HG03521 (cell line): ENCODE results near the gene DENND1A.
"Not testable (repeated sequence)": the region's sequence is repeated elsewhere in the genome, so short reads cannot be mapped to it uniquely, and the experiment has no call there.

Source experiments
- ATAC-seq: cut with Tn5 transposase; IDR thresholded peaks from one replicate; pipeline ENCODE4 v1.9.1; 2021; ENCODE audit warnings: mild to moderate bottlenecking, moderate library complexity; ENCODE audit not compliant: unreplicated experiment

DENND1A gene

DNA sequence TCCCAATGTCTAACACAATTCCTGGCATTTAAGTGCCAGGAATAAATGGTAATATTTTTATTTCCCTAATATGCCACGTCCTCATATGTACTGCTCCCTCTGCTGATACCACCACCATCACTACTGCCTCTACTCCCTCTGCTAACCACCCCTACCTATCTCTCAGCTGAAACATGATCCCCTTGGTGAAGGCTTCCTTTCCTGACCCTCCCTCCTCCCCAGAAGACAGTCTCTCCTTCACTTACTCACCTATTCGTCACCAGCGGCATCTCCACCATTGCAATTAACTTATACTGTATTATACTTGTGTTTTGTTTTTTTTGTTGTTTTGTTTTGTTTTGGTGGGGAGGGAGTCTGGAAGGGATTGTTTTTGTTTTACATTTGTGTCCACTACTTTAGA lies 4.8 kb downstream of the DENND1A start:
- no peak for ATAC-seq

DNA sequence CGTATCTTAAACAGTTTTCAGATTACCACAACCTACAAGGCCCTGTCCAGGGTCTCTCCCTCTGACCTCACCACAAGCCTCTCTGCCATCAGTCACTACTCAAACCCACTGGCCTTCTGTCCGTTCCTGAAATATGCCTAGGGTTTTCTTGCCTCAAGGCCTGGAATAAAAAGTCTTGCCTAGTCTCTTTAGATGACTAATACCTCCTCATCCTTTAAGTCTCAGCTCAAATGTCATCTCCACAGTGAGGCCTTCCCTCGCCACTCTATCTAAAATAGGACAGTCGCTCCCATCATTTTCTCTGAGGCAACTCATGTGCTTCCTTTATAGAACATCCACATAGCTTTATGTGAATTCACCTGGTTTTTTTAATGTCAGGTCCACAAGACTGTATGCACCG lies 5.2 kb downstream of the DENND1A start:
- ATAC-seq, result no peak

DNA sequence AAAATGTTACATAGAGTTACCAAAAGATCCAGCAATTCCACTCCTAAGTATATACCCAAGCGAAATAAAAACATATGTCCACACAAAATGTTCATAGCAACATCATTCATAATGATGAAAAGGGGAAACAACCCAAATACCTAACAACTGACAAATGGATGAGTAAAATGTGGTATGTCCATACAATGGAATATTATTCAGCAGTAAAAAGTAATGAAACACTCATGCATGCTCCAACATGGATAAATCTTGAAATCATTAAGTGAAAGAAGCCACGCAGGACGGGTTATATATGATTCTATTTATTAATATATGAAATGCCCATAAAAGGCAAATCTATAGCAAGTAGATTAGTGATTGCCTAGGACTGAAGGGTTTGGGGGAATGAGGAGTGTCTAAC lies 6.0 kb downstream of the DENND1A start:
- ATAC-seq, result no peak

DNA sequence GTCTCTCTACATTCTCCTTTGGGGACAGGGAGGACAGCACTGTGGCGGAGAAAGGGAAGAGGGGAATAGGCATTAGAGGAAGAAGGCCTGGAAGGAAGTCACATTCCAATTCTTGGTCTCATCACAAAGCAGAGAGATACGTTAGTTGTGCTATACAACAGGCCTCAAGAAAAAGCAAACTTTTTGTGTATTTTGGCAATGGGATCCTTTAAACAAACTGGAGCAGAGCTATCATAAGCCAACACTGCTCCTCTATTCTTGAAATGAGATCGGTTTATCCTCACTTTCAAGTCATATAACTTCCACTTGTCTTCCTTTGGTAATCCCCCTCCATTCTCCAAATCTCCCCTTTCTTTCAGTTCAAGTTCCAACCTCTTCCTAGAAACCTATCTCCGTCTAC lies 6.5 kb downstream of the DENND1A start:
- no peak for ATAC-seq

DNA sequence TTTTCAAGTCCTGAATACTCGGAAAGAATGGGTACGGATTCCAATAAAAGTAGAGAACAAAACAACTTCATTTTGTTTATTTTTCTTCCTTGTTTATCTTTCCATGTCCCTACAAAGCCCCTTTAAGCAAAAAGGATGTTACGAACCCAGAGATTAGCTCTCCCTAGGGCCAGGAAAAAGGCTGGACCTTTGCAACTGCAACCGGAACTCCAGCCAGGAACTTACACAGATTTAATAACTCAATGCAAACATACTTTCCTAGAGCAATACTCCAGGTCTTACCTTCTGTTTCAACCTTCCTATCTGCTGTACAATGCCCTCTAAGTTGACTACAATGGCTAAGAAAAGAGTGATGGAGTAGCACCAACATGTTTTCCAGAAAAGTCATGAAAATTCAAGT lies 7.0 kb downstream of the DENND1A start:
- ATAC-seq, result no peak

DNA sequence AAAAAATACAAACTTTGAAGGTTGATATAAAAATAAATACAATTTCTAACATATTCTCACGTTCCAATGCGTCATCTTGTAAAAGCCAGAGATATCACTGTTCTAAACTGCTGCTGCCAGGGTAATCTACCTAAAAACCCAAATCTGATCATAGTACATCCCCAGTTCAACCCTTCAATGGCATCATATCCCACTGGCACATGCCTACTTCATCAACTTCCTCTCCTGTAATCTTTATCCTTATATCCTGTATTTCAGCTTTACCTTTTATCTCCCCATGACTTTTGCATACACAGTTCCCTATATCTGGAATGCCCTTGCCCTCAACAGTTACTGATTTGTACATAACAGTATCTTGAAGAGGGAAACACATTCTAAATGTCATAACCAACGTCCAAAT lies 7.5 kb downstream of the DENND1A start:
- ATAC-seq, result no peak

DNA sequence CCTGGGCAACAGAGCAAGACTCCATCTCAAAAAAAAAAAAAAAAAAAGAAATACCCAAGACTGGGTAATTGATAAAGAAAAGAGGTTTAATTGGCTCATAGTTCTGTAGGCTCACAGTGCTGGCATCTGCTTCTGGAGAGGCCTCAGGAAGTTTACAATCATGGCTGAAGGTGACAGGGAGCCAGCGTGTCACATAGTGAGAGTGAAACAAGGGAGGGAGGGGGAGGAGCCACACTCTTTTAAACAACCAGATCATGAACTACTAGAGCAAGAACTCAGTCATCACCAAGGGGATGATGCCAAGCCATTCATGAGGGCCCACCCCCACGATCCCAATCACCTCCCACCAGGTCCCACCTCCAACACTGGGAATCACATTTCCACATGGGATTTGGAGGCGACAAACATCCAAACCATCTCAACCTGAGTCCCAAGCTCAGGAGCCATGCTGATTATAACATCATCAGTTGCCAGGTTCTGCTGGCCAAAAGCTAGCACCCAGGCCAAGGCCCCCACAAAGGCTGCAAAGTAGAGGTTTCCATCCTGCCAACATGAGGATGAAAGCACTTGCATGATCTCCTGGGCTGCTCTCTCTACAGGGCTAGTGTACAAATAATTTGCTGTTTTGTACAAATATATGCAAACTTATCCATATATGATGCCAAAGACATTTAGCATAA lies 15.3 kb downstream of the DENND1A start:
- ATAC-seq, result no peak

DNA sequence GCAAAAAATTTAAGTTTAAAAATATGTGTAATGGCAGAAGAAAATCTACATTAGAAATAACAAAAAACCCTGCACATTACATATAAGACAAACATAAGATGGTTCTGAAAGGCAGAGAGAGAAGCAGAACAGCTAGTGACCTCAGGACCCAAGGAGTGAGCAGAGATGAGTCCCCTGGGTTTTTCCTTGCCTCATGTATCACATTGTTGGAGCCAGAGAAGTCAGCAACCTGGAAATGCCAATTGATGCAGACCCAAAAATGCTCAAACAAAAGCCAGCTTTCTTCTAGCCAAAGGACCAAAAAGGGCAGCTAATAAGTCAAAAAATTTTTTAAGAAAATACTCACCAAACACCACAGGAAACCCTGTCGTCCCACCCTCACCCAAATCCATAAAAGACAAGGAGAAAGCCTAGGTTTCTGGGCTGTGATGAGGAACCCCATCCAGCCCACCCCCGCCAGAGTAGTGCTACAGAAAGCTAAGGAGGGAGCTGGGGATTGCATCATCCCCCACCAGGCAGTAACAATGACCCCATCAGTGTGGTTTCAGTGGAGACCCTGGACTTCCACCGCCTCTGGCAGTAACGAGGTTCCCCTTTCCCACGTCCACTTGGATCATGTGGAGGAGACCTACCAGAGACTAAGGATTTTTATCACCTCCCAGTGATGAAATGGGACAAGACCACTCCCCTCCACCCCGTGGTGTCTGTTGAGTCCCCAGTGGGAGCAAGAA lies 17.6 kb downstream of the DENND1A start:
- no peak for ATAC-seq

DNA sequence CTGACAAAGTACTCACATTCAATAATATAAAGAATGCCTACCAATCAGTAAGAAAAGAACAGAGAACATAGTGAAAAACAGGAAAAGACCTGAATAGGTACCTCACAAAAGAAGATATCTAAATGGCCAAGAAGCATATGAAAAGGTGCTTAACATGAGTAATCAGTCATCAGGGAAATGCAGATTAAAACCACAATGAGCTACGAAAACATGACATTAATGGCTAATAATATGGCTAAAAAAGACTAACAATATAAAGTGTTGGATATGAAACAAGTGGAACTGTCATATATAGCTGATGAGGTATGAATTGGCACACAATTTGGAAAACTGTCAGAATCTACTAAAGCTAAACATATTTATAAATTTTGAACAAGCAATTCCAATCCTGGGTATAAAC lies 18.9 kb downstream of the DENND1A start:
- no peak for ATAC-seq

DNA sequence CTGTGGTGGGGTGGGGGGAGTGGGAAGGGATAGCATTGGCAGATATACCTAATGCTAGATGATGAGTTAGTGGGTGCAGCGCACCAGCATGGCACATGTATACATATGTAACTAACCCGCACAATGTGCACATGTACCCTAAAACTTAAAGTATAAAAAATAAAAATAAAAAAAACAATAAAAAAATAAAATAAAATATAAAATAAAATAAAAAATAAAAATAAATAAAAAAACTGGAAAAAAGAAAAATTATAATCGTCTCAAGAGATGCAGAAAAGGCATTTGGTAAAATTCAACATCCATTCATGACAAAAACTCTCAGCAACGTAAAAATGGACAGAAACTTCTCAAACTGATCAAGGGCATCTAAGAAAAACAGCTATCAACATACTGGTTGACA lies 20.7 kb downstream of the DENND1A start:
- ATAC-seq, result not testable (repeated sequence)

DNA sequence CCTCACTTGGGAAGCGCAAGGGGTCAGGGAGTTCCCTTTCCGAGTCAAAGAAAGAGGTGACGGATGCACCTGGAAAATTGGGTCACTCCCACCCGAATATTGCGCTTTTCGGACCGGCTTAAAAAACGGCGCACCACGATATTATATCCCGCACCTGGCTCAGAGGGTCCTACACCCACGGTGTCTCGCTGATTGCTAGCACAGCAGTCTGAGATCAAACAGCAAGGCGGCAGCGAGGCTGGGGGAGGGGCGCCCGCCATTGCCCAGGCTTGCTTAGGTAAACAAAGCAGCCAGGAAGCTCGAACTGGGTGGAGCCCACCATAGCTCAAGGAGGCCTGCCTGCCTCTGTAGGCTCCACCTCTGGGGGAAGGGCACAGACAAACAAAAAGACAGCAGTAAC lies 26.4 kb downstream of the DENND1A start:
- not testable (repeated sequence) for ATAC-seq

DNA sequence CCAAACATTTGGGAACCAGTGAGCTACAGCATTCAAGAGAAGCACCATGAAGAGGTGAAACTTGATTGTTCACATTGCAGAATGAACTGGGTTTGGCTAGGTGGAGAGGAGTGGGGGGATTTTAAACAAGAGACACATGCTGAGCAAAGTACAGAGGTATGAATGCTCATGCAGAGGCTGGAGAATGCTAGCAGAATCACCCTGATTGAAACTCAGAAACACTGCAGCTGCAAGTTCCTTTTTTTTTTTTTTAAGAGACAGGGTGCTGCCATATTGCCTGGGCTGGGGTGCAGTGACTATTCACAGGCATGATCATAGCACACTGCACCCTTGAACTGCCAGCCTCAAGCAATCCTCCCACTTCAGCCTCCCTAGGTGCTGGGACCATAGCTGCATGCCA lies 35.1 kb downstream of the DENND1A start:
- ATAC-seq, result no peak

DNA sequence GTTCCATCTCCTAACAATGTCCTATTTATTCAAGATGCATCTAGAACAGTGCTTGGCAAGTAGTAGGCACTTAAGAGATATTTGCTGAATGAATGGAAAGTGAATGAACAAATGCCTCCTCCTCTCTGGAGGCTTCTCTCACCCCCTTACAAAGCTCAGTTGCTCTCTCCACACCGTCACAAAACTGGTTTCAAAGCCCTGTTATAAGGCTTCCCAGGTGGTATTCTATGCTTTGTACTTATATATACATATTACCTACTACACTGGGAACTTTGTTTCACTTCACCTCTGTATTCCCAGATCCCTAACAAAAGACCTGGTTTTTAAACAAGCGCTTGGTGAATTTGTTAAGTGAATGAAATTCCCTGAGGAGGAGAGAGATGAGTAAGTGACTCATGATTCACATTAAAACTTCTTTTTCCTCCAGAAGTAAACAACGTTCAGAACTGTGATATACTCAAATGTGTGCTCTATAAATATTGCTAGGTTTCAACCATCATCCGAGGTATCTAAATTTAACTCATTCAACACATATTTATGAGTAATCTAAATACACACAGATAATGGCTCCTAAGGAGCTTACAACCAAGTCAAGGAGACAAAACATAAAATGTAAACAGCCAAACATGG lies 36.0 kb downstream of the DENND1A start:
- no peak for ATAC-seq

DNA sequence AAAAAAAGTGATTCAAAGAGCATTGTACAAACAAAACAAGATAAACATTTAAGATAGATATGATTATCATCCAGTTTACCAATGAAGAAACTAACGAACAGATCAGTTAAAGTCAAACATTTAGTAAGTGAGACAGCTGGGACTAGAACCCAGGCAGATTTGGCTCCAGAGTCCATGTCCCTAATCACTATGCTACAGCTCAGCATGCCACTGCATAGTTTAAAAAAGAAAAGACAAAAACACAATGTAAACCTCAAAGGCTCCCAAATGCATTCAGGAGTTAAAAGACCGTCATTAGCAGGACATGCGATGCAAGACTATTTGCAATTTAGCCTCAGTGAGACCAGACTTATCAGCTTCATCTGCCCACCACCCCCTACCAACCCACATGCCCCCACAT lies 36.8 kb downstream of the DENND1A start:
- no peak for ATAC-seq

DNA sequence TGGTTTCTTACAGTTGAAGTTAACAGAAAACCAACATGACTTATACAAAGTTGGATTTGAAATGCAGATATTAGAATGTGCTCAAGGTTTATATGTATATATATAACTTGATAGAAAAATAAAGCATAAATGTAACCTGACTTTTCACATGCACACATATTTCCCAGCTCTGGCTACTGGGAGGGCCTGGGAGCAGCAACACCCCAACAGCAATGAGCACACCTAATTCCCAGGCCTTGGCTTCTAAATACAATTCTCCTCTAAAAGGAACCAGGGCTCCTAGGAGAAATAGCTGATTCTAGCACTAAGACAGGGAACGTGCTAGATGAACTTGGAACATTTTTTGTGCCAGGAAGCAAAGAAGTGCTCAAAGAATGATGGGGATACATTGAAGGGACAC lies 42.1 kb downstream of the DENND1A start:
- ATAC-seq, result no peak

DNA sequence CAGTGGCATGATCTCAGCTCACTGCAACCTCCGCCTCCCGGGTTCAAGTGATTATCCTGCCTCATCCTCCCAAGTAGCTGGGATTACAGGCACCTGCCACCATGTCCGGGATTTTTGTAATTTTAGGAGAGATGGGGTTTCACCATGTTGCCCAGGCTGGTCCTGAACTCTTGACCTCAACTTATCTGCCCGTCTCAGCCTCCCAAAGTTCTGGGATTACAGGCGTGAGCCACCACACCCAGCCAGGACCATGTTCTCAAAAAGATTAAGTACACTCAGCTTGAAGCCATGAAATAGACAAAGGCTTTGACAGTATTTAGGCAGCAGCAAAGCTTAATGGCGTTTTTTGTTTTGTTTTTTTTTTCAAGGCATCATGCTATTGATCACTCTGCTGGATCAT lies 44.1 kb downstream of the DENND1A start:
- not testable (repeated sequence) for ATAC-seq

DNA sequence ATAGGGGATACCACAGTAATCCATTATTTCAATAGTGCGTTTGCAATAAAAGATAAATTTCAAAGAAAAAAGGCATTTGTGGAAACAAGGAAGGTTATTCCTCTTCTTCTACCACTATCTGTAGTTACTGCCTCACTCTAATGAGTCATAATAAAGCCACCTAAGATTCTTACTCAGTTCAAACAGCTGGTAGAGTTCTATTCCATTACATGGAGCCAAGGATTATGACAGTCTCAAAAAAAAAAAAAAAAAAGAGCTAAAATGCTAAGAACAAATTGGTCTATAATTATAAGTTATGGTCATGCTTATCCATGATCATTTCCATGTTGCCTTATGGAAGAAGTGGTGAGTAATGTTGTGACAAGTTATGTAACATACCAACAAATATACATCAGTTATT lies 46.3 kb downstream of the DENND1A start:
- no peak for ATAC-seq

DNA sequence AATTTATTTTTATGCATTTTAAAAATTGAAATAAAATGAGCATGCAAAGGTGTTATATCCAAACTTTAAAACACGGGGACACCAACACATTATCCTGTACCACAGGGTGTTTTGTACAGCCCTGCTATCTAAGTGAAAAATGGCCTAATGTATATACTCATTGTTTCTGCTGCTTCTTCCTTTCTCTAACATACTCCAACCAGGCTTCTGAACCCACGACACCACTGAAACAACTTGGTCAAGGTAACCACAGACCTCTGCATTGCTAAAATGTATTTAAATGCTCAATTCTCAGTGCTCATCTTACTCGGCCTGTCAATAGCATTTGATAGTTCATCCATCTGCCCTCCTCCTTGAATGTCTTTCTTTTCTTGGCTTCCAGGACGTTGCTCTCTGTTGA lies 48.3 kb downstream of the DENND1A start:
- no peak for ATAC-seq

DNA sequence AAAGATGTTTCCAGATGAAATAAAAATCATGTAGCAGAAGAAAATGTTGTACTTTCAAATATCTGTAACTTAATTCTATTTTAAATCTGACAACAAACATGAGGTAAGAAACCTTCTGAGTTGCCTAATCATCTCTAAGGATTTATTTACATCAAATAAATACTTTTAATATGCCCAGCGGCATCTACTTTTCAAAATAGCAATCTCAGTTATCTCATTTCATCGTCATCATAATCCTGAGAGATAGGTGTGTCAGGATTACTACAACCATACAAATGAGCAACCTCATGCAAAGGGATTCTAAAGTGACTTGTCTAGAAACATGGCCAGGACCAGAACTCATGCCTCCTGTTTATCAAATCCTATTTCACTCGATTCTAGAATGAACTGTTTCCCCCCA lies 49.5 kb downstream of the DENND1A start:
- ATAC-seq, result no peak

DNA sequence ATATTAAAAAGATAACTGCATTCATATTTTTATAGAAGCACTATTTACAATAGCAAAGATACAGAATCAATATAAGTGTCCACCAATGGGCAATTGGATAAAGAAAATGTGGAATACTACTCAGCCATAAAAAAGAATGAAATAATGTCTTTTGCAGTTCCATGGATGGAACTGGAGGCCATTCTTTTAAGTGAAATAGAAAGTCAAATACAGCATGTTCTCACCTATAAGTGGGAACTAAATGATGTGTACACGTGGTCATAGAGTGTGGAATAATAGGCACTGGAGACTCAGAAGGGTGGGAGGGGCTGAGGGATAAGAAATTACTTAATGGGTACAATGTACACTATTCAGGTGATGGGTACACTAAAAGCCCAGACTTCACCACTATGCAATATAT lies 53.2 kb downstream of the DENND1A start:
- ATAC-seq, result no peak

DNA sequence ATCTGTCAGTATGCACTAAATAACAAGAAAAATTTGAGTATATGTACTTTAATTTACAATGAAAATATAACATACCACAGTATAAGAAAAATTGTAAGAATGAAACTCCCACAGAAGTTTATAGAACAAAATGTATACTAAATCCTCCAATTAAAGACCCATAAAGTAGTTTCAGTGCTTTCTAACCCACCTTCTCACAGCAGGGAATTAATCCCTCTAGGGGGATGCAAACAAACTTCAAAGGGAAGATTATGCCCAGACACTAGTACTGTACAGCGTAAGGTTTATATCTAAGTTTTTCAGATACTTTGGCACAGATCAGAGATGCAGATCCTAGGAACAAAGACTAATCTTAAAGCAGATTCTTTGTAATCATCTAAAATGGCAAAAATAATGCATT lies 57.2 kb downstream of the DENND1A start:
- no peak for ATAC-seq

DNA sequence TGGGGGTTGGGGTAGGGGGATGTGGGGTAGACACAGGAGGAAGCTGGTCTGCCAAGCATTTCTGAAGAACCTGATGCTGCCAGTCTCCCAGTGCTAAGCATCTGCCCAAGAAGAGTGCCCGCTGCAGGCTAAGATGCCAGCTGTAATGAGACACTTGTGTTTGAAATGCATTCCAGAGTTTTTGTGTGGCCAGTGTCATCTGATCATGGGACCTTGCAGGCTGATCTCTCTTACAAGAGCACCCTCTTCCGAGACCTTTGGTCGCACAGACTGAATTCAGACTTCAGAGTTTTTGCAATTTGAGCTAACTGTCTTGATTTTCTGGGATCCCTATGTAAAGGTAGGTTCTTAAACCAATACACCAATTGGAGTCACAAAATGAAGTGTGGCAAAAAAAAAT lies 58.1 kb downstream of the DENND1A start:
- no peak for ATAC-seq
